HepG2 (cell line): ENCODE data around the gene PDE4C. TPM values are rescaled to one million over a fixed set of nuclear protein-coding genes. Genes with fewer than 3 reads are reported as not detected.

Experiments
- ATAC-seq: fragments of 200-7000 bp; cut with Tn5 transposase; 3 replicates; pipeline ENCODE4 v1.9.1; 2020; ENCODE audit warnings: mild to moderate bottlenecking, moderate library complexity
- BruUV-seq: library from RNA; stranded (reverse); fragments of 400-500 nt; replicated peaks from 2 replicates; lab custom pipeline; 2021; lab: Mats Ljungman, UMichigan
- CTCF ChIA-PET: fragments of 300-600 bp; formaldehyde crosslinking; extraction: SDS; loops from one replicate; lab custom pipeline; 2021; ENCODE audit warnings: low total read pairs, inconsistent platforms, low intra/inter-chr PET ratio; lab: Yijun Ruan, JAX
- POLR2A ChIA-PET: fragments of 350-600 bp; sonication (Branson Sonifier 250); formaldehyde crosslinking; loops from one replicate; lab custom pipeline; 2020; ENCODE audit warnings: antibody characterized with exemption, inconsistent platforms; lab: Yijun Ruan, JAX
- DNase-seq: peaks from one replicate; pipeline ENCODE4 v3.0.0-alpha.2; 2015; ENCODE audit warnings: low spot score
- FAIRE-seq: peaks from 3 replicates; lab custom pipeline; 2011; peaks lifted over from hg19 to GRCh38; lab: Jason Lieb, UNC
- H2AFZ ChIP-seq: one replicate; pipeline ENCODE4 v1.6.1; 2011; ENCODE audit warnings: low read length, inconsistent platforms
- H3K27ac ChIP-seq: fragments of 300-600 bp; 3 replicates; pipeline ENCODE4 v1.8.0; 2011; ENCODE audit warnings: mixed run types, mild to moderate bottlenecking, mixed read lengths, low read length, inconsistent platforms; ENCODE audit not compliant: insufficient read depth; ENCODE audit errors: extremely low read length
- H3K27me3 ChIP-seq, 2 experiments: fragments of 200-600 bp in 1 of 2; 2 replicates in 1 of 2; 3 replicates in 1 of 2; pipeline versions ENCODE4 v1.6.0 to v1.8.0; 2011; ENCODE audit warnings: low read length in 2 of 2, mild to moderate bottlenecking in 2 of 2, moderate library complexity in 2 of 2, inconsistent platforms in 1 of 2; ENCODE audit not compliant: insufficient read depth in 2 of 2, control insufficient read depth in 1 of 2
- H3K36me3 ChIP-seq, 2 experiments: fragments of 200-600 bp in 1 of 2; replicated peaks in 1 of 2; 2 replicates in 1 of 2; 3 replicates in 1 of 2; pipeline versions ENCODE4 v1.5.1 to v1.8.0; 2011; ENCODE audit warnings: low read length in 2 of 2, inconsistent platforms in 1 of 2; ENCODE audit not compliant: insufficient read depth in 2 of 2, control insufficient read depth in 1 of 2
- H3K4me1 ChIP-seq: 2 replicates; pipeline ENCODE4 v1.5.1; 2012; ENCODE audit warnings: low read length, inconsistent platforms; ENCODE audit not compliant: insufficient read depth
- H3K4me2 ChIP-seq: 2 replicates; pipeline ENCODE4 v1.6.0; 2011; ENCODE audit warnings: low read depth, low read length, inconsistent platforms
- H3K4me3 ChIP-seq, 3 experiments: fragments of 200-600 bp in 1 of 3; sonication (generic), shearing (Covaris generic) in 1 of 3; replicated peaks in 1 of 3; 2 replicates each; pipeline ENCODE4 v1.5.1; 2011 to 2016; ENCODE audit warnings: low read length in 3 of 3, inconsistent platforms in 2 of 3, low read depth in 2 of 3, mild to moderate bottlenecking in 2 of 3, control low read depth in 1 of 3, mixed read lengths in 1 of 3; ENCODE audit not compliant: insufficient read depth in 1 of 3
- H3K79me2 ChIP-seq: one replicate; pipeline ENCODE4 v1.6.1; 2011; ENCODE audit warnings: low read length, inconsistent platforms; ENCODE audit not compliant: insufficient read depth
- H3K9ac ChIP-seq: 2 replicates; pipeline ENCODE4 v1.6.0; 2011; ENCODE audit warnings: mild to moderate bottlenecking, low read depth, low read length, inconsistent platforms; ENCODE audit not compliant: insufficient read depth
- H3K9me3 ChIP-seq: 2 replicates; pipeline ENCODE4 v1.5.1; 2012; ENCODE audit warnings: mild to moderate bottlenecking, low read length
- H4K20me1 ChIP-seq: 2 replicates; pipeline ENCODE4 v1.6.0; 2011; ENCODE audit warnings: inconsistent platforms, mild to moderate bottlenecking, low read length, moderate library complexity; ENCODE audit not compliant: insufficient read depth
- REXO4 ChIP-seq: sonication (generic); formaldehyde crosslinking; IDR thresholded peaks from 2 replicates; pipeline ENCODE4 v1.8.0; 2022; ENCODE audit warnings: missing genetic modification reagents, mild to moderate bottlenecking, borderline replicate concordance
- SNRNP70 ChIP-seq: fragments of 200-400 bp; formaldehyde crosslinking; IDR thresholded peaks from 2 replicates; pipeline ENCODE4 v1.6.1; 2017; ENCODE audit warnings: mild to moderate bottlenecking, low read depth, low read length, moderate library complexity
- SP2 ChIP-seq: sonication (generic); formaldehyde crosslinking; IDR thresholded peaks from 2 replicates; pipeline ENCODE4 v1.5.1; 2020; ENCODE audit warnings: mild to moderate bottlenecking, missing genetic modification reagents
- SPEN ChIP-seq: sonication (generic); formaldehyde crosslinking; IDR thresholded peaks from 2 replicates; pipeline ENCODE4 v1.5.1; 2020; ENCODE audit warnings: low read depth, mild to moderate bottlenecking, missing genetic modification reagents
- ZNF207 ChIP-seq: fragments of 450-650 bp; IDR thresholded peaks from 2 replicates; pipeline ENCODE4 v1.6.1; 2016; ENCODE audit warnings: antibody characterized with exemption, borderline replicate concordance
- ZNF337 ChIP-seq: sonication (generic); formaldehyde crosslinking; IDR thresholded peaks from 2 replicates; pipeline ENCODE4 v1.5.1; 2020; ENCODE audit warnings: missing genetic modification reagents, low read depth, mild to moderate bottlenecking, borderline replicate concordance
- ZNF33B ChIP-seq: sonication (generic); formaldehyde crosslinking; IDR thresholded peaks from 2 replicates; pipeline ENCODE4 v1.5.1; 2020; ENCODE audit warnings: mild to moderate bottlenecking, missing genetic modification reagents
- ZNF441 ChIP-seq: sonication (generic); formaldehyde crosslinking; IDR thresholded peaks from 2 replicates; pipeline ENCODE4 v1.7.0; 2021; ENCODE audit warnings: missing genetic modification reagents, borderline replicate concordance
- WGBS: methylation state at CpG from one replicate; pipeline ENCODE4 v1.1.6; 2017; ENCODE audit warnings: low lambda C conversion rate; 5-methylcytosine and 5-hydroxymethylcytosine counted together
- in situ Hi-C: cut with HindIII; loops from 2 replicates; pipeline ENCODE4 v1.10.0; 2017; ENCODE audit warnings: low pct_unique_long_range_greater_than_20kb; ENCODE audit not compliant: extremely low pct_ligation_motif_present
- intact Hi-C: fragments of 100-400 bp; cut with micrococcal nuclease; formaldehyde crosslinking; loops from one replicate; pipeline ENCODE4 v1.10.0; 2022; ENCODE audit not compliant: unreplicated experiment
- polyA plus RNA-seq, 8 experiments: library from polyadenylated mRNA; depleted of rRNA in 3 of 8; stranded (reverse) in 7 of 8; unstranded in 1 of 8; fragments of >200 nt; fragmentation: Illumina TruSeq in 4 of 8; extraction: Trizol in 4 of 8; gene quantifications; 2 replicates each; pipeline versions ENCODE4 v1.2.1 to v1.2.3, GENCODE V29; 2011 to 2016; ENCODE audit warnings: low read depth in 4 of 8, missing spikeins in 1 of 8, mixed read lengths in 1 of 8; ENCODE audit not compliant: insufficient read depth in 1 of 8
- total RNA-seq, 5 experiments: library from RNA; depleted of rRNA; stranded (reverse); fragments of >200 nt; fragmentation: Illumina TruSeq; extraction: Trizol; gene quantifications; 2 replicates each; pipeline ENCODE4 v1.2.3, GENCODE V29; 2016; ENCODE audit warnings: low read depth in 1 of 5
- TF ChIP-seq, protein P1 (sequence below): sonication (generic); formaldehyde crosslinking; IDR thresholded peaks from 2 replicates; pipeline ENCODE4 v1.5.0; 2020; ENCODE audit warnings: missing genetic modification reagents
- TF ChIP-seq, protein P2 (sequence below): sonication (generic); formaldehyde crosslinking; conservative IDR thresholded peaks from 2 replicates; pipeline ENCODE4 v1.8.0; 2022; ENCODE audit warnings: low read depth, missing genetic modification reagents
- TF ChIP-seq, protein P3 (sequence below): sonication (generic); formaldehyde crosslinking; IDR thresholded peaks from 2 replicates; pipeline ENCODE4 v1.8.1; 2023; ENCODE audit warnings: mild to moderate bottlenecking, moderate library complexity, missing genetic modification reagents

The PDE4C gene
- total and polyA plus RNA-seq, 2 of the 13 experiments (the other 11 are each of a cell fraction or from before 2014, with no cell fraction given): 1.4 to 14.0 TPM

DNA sequence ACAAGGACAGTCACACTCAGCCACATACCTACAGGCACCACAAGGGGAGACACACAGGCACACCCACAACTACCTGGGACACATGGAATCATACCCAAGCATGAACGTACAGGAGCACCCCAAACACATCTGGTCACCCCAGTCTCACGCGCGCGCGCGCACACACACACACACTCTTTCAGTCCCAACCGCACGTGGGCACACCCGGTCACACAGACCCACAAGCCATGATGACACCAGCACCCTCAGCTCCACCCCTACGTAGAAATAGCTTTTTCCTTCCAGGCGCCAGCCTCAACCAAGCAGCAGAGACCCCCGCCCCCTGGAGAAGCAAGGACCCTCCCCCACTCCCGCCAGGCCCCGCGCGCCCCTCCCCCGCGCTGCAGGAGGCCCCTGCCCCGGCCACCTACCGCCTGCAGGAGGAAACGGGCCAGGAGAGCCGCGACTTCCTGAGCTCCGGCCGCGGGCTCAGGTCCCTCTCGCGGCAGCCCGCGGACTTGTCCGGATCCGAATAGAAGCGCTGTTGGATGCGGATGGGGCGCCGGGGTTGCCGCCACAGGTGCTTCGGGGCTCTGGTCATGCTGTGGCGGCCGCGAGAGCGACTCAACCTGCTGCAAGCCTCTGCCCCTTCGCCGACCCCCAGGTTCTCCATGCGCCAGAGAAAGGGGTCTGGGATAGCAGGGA is 6.4 kb upstream of the PDE4C start (continued):
- TF ChIP-seq ZNF337 (CRISPR knock-in tag) (no peak), ZNF33B (CRISPR knock-in tag) (no peak), SNRNP70 (no peak), ZNF441 (CRISPR knock-in tag) (peak; percentile 97), REXO4 (CRISPR knock-in tag) (no peak), SPEN (CRISPR knock-in tag) (no peak)
- TF ChIP-seq, protein P1, sequence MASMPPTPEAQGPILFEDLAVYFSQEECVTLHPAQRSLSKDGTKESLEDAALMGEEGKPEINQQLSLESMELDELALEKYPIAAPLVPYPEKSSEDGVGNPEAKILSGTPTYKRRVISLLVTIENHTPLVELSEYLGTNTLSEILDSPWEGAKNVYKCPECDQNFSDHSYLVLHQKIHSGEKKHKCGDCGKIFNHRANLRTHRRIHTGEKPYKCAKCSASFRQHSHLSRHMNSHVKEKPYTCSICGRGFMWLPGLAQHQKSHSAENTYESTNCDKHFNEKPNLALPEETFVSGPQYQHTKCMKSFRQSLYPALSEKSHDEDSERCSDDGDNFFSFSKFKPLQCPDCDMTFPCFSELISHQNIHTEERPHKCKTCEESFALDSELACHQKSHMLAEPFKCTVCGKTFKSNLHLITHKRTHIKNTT (CRISPR knock-in tag): no peak
- TF ChIP-seq, protein P2, sequence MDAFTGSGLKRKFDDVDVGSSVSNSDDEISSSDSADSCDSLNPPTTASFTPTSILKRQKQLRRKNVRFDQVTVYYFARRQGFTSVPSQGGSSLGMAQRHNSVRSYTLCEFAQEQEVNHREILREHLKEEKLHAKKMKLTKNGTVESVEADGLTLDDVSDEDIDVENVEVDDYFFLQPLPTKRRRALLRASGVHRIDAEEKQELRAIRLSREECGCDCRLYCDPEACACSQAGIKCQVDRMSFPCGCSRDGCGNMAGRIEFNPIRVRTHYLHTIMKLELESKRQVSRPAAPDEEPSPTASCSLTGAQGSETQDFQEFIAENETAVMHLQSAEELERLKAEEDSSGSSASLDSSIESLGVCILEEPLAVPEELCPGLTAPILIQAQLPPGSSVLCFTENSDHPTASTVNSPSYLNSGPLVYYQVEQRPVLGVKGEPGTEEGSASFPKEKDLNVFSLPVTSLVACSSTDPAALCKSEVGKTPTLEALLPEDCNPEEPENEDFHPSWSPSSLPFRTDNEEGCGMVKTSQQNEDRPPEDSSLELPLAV (CRISPR knock-in tag): no peak

DNA sequence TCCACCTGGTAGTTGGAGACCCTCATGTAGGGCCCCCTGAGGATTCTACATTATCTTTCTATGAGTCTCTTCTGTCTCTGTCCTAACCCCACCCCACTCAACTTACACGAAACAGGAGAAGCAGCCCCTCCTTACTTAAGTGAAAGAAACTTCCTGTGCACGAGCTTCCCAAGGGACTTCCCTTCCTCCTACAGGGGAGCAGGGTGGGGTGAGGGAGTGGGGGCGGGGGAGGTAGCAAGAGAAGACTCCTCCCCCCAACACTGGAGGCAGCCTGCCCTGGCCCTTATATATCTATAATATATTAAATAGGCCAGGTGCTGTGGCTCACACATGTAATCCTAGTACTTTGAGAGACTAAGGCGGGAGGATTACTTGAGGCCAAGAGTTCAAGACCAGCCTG is 5.5 kb upstream of the PDE4C start:
- H3K79me2 ChIP-seq: no peaks in the 10 kb centered on the region
- TF ChIP-seq, protein P3, sequence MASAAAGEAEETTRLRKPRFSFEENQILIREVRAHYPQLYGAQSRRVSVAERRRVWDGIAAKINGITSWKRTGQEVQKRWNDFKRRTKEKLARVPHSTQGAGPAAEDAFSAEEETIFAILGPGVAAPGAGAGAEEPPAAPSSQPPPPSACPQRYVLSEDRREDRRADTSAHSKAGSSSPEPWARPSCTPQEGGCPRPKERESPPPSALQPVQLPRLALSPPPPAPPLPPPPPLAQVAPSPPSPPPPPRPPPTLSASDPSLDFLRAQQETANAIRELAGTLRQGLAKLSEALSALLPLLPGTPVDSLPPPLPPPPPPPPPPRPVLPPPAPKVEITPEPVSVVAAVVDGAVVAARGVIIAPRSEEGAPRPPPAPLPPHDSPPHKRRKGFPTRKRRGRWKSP: no peak
- TF ChIP-seq ZNF207: no peak
- no peak for TF ChIP-seq SP2 (CRISPR knock-in tag)

More for the DNA sequence above, 5.5 kb upstream of the PDE4C start:
- H3K9me3 ChIP-seq: no peaks in the 10 kb centered on the region
- H3K9ac ChIP-seq: no peak overlapping the region
- no peak overlapping the region for H3K4me3 ChIP-seq
- no TSS peak for BruUV-seq
- no peak overlapping the region for H3K27ac ChIP-seq
- 28% methylated on average over 4 of the region's 4 CpGs for WGBS
- no peaks in the 10 kb centered on the region for H3K36me3 ChIP-seq
- ChIA-PET POLR2A (interaction anchor here (0.7 to 1.0 kb wide), 2 partner anchors 39 to 48 kb away, joined by 3 to 4 read pairs; no protein-coding TSS in a partner anchor), CTCF (no interaction called here)
- intact Hi-C loops: no loop called here
- H3K27me3 ChIP-seq: peaks cover 0 to 4% of the 10 kb centered on the region in 2 experiments; a peak in 2 of 5 replicates
- H3K4me1 ChIP-seq: peaks cover 21% of the 10 kb centered on the region
- FAIRE-seq: no peak
- no peak for ATAC-seq
- no peaks in the 10 kb centered on the region; the same call in 1 of the 2 replicates for H4K20me1 ChIP-seq
- in situ Hi-C loops: no loop called here
- no peak overlapping the region for H3K4me2 ChIP-seq
- H2AFZ ChIP-seq: no peak overlapping the region
- DNase-seq: no peak
